ENCODE measurements around the gene LMCD1.

LMCD1 gene

DNA sequence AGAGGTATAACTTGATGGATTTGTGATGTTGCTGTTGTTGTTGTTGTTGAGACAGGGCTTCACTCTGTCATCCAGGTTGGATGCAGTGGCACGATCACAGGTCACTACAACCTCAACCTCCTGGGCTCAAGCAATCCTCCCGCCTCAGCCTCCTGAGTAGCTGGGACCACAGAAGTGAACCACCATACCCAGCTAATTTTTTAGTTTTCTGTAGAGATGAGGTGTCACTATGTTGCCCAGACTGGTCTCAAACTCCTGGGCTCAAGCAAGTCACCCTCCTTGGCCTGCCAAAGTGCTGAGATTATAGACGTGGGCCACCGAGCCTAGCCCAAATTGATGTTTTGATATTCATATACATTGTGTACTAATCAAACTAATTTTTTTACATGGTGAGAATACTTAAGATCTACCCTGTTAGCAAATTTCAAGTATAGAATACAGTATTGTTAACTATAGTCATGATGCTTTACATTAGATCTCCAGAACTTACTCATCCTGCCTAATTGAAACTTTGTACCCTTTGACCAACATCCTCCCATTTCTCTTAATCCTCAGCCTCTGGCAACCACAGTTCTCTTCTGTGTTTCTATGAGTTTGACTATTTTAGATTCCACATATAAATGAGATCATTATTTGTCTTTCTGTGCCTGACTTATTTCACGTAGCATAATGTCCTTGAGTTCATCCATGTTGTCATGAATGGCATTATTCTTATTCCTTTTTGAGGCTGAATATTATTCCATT, 23.2 kb downstream of the LMCD1 start:
- Histone ChIP-seq H3F3A (ENCODE audit: insufficient read depth) (no peaks in the 10 kb centered on the region), H3K36me3 (ENCODE audit: low read length) (no peaks in the 10 kb centered on the region), H3K79me2 (ENCODE audit: insufficient read depth, low read length) (no peaks in the 10 kb centered on the region), H4K20me1 (ENCODE audit: low read depth, low read length) (no peaks in the 10 kb centered on the region), H3K9me3 (ENCODE audit: insufficient read depth, low read length) (no peaks in the 10 kb centered on the region), H3K9ac (ENCODE audit: low read length) (no peak overlapping the region), H3K9me2 (replicated peaks; ENCODE audit: insufficient read depth, low read length) (no peaks in the 10 kb centered on the region), H3K4me2 (ENCODE audit: low read depth, low read length, poor library complexity, severe bottlenecking) (no peak overlapping the region), H3K4me3 (ENCODE audit: insufficient read depth, low read length, poor library complexity, severe bottlenecking) (no peak overlapping the region), H3K27me3 (ENCODE audit: low read length) (no peaks in the 10 kb centered on the region), H3K27ac (ENCODE audit: low read depth, low read length) (no peak overlapping the region), H2AFZ (ENCODE audit: low read depth, low read length, severe bottlenecking) (no peak overlapping the region)
- no peak for TF ChIP-seq EZH2phosphoT487 (conservative IDR thresholded peaks at IDR 0.05; ENCODE audit: low read length)
- TF ChIP-seq, protein P1, sequence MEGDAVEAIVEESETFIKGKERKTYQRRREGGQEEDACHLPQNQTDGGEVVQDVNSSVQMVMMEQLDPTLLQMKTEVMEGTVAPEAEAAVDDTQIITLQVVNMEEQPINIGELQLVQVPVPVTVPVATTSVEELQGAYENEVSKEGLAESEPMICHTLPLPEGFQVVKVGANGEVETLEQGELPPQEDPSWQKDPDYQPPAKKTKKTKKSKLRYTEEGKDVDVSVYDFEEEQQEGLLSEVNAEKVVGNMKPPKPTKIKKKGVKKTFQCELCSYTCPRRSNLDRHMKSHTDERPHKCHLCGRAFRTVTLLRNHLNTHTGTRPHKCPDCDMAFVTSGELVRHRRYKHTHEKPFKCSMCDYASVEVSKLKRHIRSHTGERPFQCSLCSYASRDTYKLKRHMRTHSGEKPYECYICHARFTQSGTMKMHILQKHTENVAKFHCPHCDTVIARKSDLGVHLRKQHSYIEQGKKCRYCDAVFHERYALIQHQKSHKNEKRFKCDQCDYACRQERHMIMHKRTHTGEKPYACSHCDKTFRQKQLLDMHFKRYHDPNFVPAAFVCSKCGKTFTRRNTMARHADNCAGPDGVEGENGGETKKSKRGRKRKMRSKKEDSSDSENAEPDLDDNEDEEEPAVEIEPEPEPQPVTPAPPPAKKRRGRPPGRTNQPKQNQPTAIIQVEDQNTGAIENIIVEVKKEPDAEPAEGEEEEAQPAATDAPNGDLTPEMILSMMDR (IDR thresholded peaks at IDR 0.05; ENCODE audit: insufficient read depth, low read length, poor library complexity, severe bottlenecking): no peak

DNA sequence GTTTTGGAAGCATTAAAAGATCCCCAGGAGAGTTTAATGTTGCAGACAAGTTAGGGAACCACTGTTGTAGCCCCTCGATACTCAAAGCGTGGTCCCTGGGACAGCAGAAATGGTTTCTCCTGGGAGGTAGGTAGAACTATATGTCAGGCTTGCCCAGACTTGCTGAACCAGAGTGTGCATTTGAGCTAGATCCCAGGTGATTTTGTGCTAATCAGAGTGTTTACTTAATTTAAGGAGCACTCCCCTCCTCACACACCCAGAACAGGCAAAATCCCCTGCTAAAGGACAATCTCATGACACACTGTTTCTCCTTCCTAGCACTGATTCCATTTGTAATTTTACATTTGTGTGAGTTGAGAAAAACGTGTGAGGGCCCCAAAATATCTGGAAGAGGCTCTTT, 24.3 kb downstream of the LMCD1 start:
- Histone ChIP-seq H3F3A (ENCODE audit: insufficient read depth) (no peaks in the 10 kb centered on the region), H4K20me1 (ENCODE audit: low read depth, low read length) (no peaks in the 10 kb centered on the region), H3K9ac (ENCODE audit: low read length) (no peak overlapping the region), H3K27ac (ENCODE audit: low read depth, low read length) (no peak overlapping the region), H3K4me3 (ENCODE audit: insufficient read depth, low read length, poor library complexity, severe bottlenecking) (no peak overlapping the region), H3K9me2 (replicated peaks; ENCODE audit: insufficient read depth, low read length) (no peaks in the 10 kb centered on the region), H3K4me2 (ENCODE audit: low read depth, low read length, poor library complexity, severe bottlenecking) (no peak overlapping the region), H3K36me3 (ENCODE audit: low read length) (no peaks in the 10 kb centered on the region), H2AFZ (ENCODE audit: low read depth, low read length, severe bottlenecking) (no peak overlapping the region), H3K9me3 (ENCODE audit: insufficient read depth, low read length) (no peaks in the 10 kb centered on the region), H3K27me3 (ENCODE audit: low read length) (no peaks in the 10 kb centered on the region), H3K79me2 (ENCODE audit: insufficient read depth, low read length) (no peaks in the 10 kb centered on the region)
- TF ChIP-seq EZH2phosphoT487 (conservative IDR thresholded peaks at IDR 0.05; ENCODE audit: low read length): no peak
- TF ChIP-seq, protein P1 (IDR thresholded peaks at IDR 0.05; ENCODE audit: insufficient read depth, low read length, poor library complexity, severe bottlenecking): no peak

DNA sequence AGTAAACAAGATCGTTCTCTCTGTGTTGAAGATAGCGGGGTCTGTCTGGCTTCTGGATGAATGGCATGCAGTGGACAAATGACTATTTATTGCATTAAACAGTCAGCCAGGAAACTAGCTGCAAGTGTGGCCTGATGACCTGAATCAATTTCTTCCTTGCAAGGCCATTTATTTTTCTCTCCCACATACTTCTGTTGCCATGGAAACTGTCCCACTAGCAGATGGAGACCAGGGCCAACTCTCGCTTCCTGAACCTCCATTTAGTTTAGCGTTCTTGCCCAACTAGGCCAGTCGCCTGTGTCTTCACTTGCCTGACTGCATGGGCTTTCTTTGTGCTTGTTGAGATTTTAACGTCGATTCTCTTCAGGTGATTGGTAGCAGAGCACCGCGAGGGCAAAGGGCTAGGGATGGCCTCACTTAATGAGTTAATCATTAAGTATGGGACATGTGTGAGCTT, 27.6 kb downstream of the LMCD1 start:
- Histone ChIP-seq H3K9me2 (replicated peaks; ENCODE audit: insufficient read depth, low read length) (no peaks in the 10 kb centered on the region), H3K9ac (ENCODE audit: low read length) (no peak overlapping the region), H3K79me2 (ENCODE audit: insufficient read depth, low read length) (no peaks in the 10 kb centered on the region), H3K9me3 (ENCODE audit: insufficient read depth, low read length) (no peaks in the 10 kb centered on the region), H3F3A (ENCODE audit: insufficient read depth) (no peaks in the 10 kb centered on the region), H4K20me1 (ENCODE audit: low read depth, low read length) (no peaks in the 10 kb centered on the region), H3K4me3 (ENCODE audit: insufficient read depth, low read length, poor library complexity, severe bottlenecking) (no peak overlapping the region), H3K27me3 (ENCODE audit: low read length) (no peaks in the 10 kb centered on the region), H3K36me3 (ENCODE audit: low read length) (no peaks in the 10 kb centered on the region), H3K27ac (ENCODE audit: low read depth, low read length) (no peak overlapping the region), H2AFZ (ENCODE audit: low read depth, low read length, severe bottlenecking) (no peak overlapping the region), H3K4me2 (ENCODE audit: low read depth, low read length, poor library complexity, severe bottlenecking) (no peak overlapping the region)
- no peak for TF ChIP-seq EZH2phosphoT487 (conservative IDR thresholded peaks at IDR 0.05; ENCODE audit: low read length)
- TF ChIP-seq, protein P1 (IDR thresholded peaks at IDR 0.05; ENCODE audit: insufficient read depth, low read length, poor library complexity, severe bottlenecking): no peak
